Right lobe of liver (tissue), 4 donors: ENCODE measurements around the gene GRIA2.

Experiments
- POLR2A ChIP-seq: fragments of 450-650 bp; IDR thresholded peaks from one replicate; pipeline ENCODE4 v1.6.1; 2017; ENCODE audit warnings: antibody characterized with exemption, mild to moderate bottlenecking
- TF ChIP-seq, protein P1 (sequence below), 4 donors: fragments of 200-600 bp in 3 of 4; fragments of 450-650 bp in 1 of 4; IDR thresholded peaks; one replicate each; pipeline versions ENCODE4 v1.5.1 to v1.8.0; 2016 to 2022; ENCODE audit warnings: antibody characterized with exemption in 4 of 4, mild to moderate bottlenecking in 2 of 4
- donor health status: DM: no; HTN: no; CAD: no.
- donor health status: DM: no; HTN: no; CAD: no.
- donor health status: DM: no; HTN: yes; CAD: no.

DNA sequence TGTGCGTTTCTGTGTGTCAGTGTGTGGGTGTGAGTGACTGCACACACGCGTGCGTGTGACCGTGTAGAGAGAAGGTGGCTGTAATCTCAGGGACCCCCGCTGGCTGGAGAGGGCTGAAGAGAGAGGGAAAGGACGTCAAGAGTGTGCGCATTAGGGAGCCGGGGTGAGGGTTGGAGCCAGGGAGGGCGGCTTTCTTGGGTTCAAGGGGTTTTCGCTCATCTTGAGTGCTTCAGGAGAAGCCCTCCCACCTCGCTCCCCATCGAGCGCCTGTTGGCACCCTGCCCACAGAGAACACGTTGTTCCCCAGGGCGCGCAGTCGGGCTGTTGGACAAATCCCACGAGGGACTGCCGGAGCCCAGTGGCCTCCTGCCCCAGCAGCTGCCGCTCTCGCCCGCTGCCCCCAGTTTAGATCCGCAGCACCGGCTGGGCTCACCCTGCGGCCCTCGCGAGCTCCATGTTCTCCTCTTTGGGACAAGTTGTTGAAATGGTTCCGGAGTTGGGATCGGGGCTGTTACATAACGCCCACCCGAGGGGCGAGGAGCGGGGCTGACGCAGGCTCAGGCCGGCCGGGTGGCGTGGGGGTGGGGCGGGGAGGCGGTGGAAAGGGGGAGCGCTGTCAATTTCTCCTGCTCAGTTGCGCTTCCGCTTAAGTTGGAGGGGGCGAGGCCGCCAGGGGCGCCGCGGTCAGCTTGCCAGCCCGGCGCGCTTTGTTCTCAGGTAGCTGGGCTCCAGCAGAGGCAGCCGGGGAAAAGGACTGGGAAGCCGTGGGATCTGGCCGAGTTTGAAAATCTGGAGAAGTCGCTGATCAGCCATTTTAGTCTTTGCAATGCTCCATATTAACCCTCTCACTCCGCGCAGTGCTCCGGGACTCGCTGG is 1.6 kb downstream of the GRIA2 start:
- TF ChIP-seq, protein P1, sequence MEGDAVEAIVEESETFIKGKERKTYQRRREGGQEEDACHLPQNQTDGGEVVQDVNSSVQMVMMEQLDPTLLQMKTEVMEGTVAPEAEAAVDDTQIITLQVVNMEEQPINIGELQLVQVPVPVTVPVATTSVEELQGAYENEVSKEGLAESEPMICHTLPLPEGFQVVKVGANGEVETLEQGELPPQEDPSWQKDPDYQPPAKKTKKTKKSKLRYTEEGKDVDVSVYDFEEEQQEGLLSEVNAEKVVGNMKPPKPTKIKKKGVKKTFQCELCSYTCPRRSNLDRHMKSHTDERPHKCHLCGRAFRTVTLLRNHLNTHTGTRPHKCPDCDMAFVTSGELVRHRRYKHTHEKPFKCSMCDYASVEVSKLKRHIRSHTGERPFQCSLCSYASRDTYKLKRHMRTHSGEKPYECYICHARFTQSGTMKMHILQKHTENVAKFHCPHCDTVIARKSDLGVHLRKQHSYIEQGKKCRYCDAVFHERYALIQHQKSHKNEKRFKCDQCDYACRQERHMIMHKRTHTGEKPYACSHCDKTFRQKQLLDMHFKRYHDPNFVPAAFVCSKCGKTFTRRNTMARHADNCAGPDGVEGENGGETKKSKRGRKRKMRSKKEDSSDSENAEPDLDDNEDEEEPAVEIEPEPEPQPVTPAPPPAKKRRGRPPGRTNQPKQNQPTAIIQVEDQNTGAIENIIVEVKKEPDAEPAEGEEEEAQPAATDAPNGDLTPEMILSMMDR (IDR thresholded peaks at IDR 0.05) = no peak
- no peak for TF ChIP-seq POLR2A
